Measurements from ENCODE around the gene UXT.

DNA sequence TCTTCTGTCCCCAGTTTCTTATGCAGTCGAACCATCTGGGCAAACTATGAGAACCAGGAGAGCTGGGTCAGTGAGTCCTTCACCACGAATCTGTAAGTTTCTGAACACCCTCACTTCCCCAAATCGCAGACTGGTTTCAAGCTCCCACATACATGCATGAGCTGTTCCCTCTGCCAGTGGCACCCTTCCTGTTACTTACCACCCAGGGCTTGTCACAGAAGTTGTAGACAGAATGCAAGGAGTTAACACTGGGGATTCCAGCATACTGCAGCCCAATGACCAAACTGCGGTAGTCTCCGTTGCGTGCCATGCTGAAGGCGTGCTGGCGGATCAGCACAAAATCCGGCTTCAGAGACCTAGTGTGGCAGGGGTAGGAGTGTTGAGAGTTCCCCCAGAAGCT lies 54.0 kb downstream of the UXT start:
- TF ChIP-seq CTCF (IDR thresholded peaks at IDR 0.05; ENCODE audit: low read depth, low read length, missing input control) (no peak), MAX (IDR thresholded peaks at IDR 0.05) (no peak), ATF3 (IDR thresholded peaks at IDR 0.05) (no peak), HNF4A (conservative IDR thresholded peaks at IDR 0.05) (no peak), EGR1 (IDR thresholded peaks at IDR 0.05; ENCODE audit: low read depth in 2 of 2) (no peak), REST (IDR thresholded peaks at IDR 0.05) (no peak), RAD21 (IDR thresholded peaks at IDR 0.05) (no peak), JUND (IDR thresholded peaks at IDR 0.05) (no peak), YY1 (IDR thresholded peaks at IDR 0.05) (no peak), TAF1 (conservative IDR thresholded peaks at IDR 0.05) (no peak), FOXA2 (IDR thresholded peaks at IDR 0.05) (no peak), ZBTB33 (IDR thresholded peaks at IDR 0.05) (no peak), SP1 (IDR thresholded peaks at IDR 0.05) (no peak), FOXA1 (IDR thresholded peaks at IDR 0.05) (no peak)

Measured in liver (tissue), 3 donors.